Measurements from ENCODE around the gene SYNGR4. TPM values are rescaled to one million over a fixed set of nuclear protein-coding genes. Genes with fewer than 3 reads are reported as not detected.
"Not testable (repeated sequence)": the region's sequence is repeated elsewhere in the genome, so short reads cannot be mapped to it uniquely, and the experiment has no call there.

The SYNGR4 gene
- total RNA-seq, 2 experiments from 2014 or later = 0.30 TPM; not detected in 1

DNA sequence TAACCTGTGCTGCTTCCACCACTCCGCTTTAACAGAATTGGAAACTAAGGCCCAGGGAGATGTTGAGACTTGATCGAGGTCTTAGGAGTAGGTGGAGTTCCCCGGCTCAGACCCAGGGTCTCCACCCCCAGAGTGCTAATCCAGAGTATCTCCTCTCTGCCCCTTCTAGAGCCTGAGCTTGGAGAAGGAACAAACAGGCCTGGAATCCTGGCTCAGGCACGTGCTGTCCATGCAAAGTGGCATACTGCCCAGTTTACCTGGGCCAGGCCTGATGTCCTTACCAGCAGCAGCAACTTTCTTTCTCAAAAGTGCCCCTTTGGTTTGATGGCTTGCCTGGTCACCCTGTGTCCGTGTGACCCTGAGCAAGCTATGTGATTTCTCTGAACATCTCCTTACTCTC lies 3.7 kb downstream of the SYNGR4 start:
- Mint-ChIP-seq H3K4me3 (no peak overlapping the region), H3K27me3 (no peaks in the 10 kb centered on the region)
- POLR2A ChIA-PET = no interaction called here

DNA sequence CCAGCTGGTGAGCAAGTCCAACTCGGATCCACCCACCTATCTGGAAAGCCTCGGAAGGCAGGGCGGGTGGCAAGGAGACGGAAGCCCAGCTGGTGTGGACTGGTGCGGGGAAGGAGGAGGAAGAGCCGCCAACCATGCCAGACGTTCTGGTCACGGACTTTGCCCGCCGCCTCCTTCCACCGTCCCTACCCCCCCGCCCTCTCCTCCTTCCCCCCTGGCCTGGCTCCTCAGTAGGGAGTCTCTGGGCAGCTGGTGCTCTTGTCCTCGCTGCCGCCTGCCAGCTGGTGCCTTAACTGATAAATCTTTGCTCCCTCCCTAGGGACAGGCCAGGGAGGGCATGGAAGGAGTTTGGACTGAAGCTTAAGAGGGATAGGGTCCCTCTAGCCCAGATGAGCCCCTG lies 4.8 kb downstream of the SYNGR4 start:
- no peak overlapping the region for H3K4me3 Mint-ChIP-seq
- DNase-seq (no peak), ATAC-seq (ENCODE audit: low read depth) (no peak)
- no peak overlapping the region for H3K27ac Mint-ChIP-seq
- peaks cover 7% of the 10 kb centered on the region for H3K4me1 Mint-ChIP-seq
- H3K36me3 Mint-ChIP-seq = no peaks in the 10 kb centered on the region
- POLR2A ChIA-PET = no interaction called here
- no peaks in the 10 kb centered on the region for H3K27me3 Mint-ChIP-seq
- no peaks in the 10 kb centered on the region for H3K9me3 Mint-ChIP-seq

More for the DNA sequence above, 3.7 kb downstream of the SYNGR4 start:
- DNase-seq (no peak), ATAC-seq (ENCODE audit: low read depth) (no peak)
- Mint-ChIP-seq H3K9me3 (no peaks in the 10 kb centered on the region), H3K27ac (no peak overlapping the region), H3K4me1 (peaks cover 12% of the 10 kb centered on the region), H3K36me3 (no peaks in the 10 kb centered on the region)

DNA sequence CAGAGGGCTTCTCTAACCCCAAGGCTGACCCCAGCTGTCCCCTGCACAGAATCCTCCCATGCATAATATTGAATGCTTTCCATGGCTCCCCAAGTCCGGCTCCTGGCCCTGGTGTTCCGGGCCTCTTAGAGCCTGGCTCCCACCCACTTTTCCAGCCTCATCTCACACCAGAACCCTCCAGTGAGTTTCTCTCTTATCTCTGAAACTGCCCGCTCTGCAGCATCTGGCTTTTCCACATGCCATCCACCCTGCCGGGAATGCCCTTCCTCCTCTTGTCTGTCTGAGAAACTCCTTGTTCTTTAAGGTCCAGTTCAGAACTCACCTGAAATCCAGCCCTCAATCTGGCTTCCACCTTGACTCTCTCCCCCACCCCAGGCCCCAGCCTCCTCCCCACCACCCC lies 6.8 kb downstream of the SYNGR4 start:
- POLR2A ChIA-PET = no interaction called here
- Mint-ChIP-seq H3K27ac (no peak overlapping the region), H3K4me3 (no peak overlapping the region), H3K36me3 (no peaks in the 10 kb centered on the region), H3K4me1 (no peaks in the 10 kb centered on the region), H3K9me3 (no peaks in the 10 kb centered on the region), H3K27me3 (no peaks in the 10 kb centered on the region)
- ATAC-seq (ENCODE audit: low read depth) = no peak
- DNase-seq = no peak

DNA sequence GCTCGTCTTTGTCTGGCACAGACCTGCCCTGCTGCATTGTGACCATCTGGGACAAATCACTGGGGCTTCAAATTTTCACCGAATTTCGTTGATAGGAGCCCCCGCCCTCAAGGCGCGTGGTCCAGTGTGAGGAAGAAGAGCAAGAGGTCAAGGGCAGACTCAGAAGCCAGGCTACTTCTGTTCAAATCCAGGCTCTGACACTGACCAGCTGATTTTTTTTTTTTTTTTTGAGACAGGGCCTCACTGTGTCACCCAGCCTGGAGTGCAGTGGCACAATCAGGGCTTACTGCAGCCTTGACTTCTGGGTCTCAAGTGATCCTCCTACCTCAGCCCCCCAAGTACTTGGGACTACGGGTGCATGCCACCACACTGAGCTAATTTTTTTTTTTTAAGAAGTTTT lies 7.2 kb downstream of the SYNGR4 start:
- no peaks in the 10 kb centered on the region for H3K36me3 Mint-ChIP-seq
- no peaks in the 10 kb centered on the region for H3K9me3 Mint-ChIP-seq
- DNase-seq (no peak), ATAC-seq (ENCODE audit: low read depth) (no peak)
- H3K4me3 Mint-ChIP-seq = no peak overlapping the region
- no peaks in the 10 kb centered on the region for H3K27me3 Mint-ChIP-seq
- H3K27ac Mint-ChIP-seq = no peak overlapping the region
- POLR2A ChIA-PET = interaction anchor here (0.7 kb wide), 1 partner anchor 1266 kb away, joined by 5 read pairs; no protein-coding TSS in a partner anchor
- H3K4me1 Mint-ChIP-seq = no peaks in the 10 kb centered on the region

DNA sequence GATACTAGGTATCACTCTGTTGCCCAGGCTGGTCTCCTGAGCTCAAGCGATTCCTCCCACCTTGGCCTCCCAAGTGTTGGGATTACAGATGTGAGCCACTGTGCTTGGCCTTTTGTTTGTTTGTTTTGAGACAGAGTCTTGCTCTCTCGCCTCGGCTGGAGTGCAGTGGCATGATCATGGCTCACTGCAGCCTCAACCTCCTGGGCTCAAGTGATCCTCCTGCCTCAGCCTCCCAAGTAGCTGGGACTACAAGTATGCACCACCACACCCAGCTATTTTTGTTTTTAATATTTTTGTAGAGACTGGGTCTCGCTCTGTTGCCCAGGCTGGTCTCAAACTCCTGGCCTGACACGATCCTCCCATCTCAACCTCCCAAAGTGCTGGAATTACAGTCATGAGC lies 7.6 kb downstream of the SYNGR4 start:
- H3K27ac Mint-ChIP-seq; H3K36me3 Mint-ChIP-seq; H3K9me3 Mint-ChIP-seq; H3K4me1 Mint-ChIP-seq; ATAC-seq (ENCODE audit: low read depth); DNase-seq; H3K4me3 Mint-ChIP-seq; H3K27me3 Mint-ChIP-seq: not testable (repeated sequence)
- POLR2A ChIA-PET = interaction anchor here (0.7 kb wide), 1 partner anchor 1266 kb away, joined by 5 read pairs; no protein-coding TSS in a partner anchor

DNA sequence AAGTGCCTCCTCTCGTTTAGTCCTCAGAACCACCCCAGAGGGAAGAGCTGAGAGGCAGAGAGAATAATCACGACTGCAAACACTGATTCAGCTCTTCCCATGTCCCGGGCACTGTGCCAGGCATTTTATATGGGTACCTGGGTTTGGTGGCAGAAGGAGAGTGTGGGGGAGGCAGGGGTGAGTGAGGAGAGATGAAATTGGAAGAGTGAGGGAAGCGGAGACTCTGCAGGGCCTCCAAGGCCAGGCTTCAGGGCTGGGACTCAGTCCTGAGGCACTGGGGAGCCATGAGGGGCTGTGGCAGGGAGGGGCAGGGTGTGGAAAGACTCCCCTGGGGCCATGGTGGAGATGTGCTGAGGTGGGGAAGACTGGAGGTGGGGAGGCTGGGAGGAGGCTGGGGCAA lies 8.7 kb downstream of the SYNGR4 start:
- no peaks in the 10 kb centered on the region for H3K9me3 Mint-ChIP-seq
- H3K4me3 Mint-ChIP-seq = no peak overlapping the region
- POLR2A ChIA-PET = no interaction called here
- H3K36me3 Mint-ChIP-seq = no peaks in the 10 kb centered on the region
- no peak for ATAC-seq (ENCODE audit: low read depth)
- H3K27me3 Mint-ChIP-seq = no peaks in the 10 kb centered on the region
- no peak overlapping the region for H3K27ac Mint-ChIP-seq
- DNase-seq = no peak
- no peaks in the 10 kb centered on the region for H3K4me1 Mint-ChIP-seq

DNA sequence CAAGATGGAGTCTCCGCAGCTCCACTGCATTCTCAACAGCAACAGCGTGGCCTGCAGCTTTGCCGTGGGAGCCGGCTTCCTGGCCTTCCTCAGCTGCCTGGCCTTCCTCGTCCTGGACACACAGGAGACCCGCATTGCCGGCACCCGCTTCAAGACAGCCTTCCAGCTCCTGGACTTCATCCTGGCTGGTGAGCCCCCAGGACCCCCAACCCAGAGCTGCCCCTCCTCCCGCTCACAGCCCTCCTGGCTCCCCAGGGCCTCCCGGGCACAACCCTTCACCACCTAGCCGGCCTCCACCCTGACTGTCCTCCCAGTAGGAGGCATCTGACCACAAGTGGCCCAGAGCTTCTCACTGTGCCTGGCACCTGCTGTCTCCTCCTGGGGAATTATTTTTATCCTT lies 9.4 kb downstream of the SYNGR4 start:
- Mint-ChIP-seq H3K27ac (no peak overlapping the region), H3K4me3 (no peak overlapping the region), H3K27me3 (no peaks in the 10 kb centered on the region), H3K36me3 (no peaks in the 10 kb centered on the region), H3K9me3 (no peaks in the 10 kb centered on the region), H3K4me1 (no peaks in the 10 kb centered on the region)
- no peak for ATAC-seq (ENCODE audit: low read depth)
- POLR2A ChIA-PET = no interaction called here
- no peak for DNase-seq

DNA sequence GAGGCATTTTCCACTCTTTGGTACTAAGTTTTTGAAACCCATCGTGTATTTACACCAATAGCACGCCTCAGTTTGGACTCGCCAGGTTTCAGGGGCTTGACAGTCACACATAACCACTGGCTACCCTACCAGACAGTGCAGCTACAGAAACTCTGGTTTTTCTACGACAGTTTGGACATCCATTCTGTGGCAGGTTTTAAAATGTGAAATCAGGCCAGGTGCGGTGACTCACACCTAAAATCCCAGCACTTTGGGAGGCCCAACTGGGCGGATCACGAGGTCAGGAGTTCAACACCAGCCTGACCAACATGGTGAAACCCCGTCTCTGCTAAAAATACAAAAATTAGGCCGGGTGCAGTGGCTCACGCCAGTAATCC lies 14.0 kb downstream of the SYNGR4 start:
- peaks cover 6% of the 10 kb centered on the region for H3K4me1 Mint-ChIP-seq
- H3K27me3 Mint-ChIP-seq = no peaks in the 10 kb centered on the region
- H3K9me3 Mint-ChIP-seq = no peaks in the 10 kb centered on the region
- DNase-seq = no peak
- H3K27ac Mint-ChIP-seq = no peak overlapping the region
- H3K4me3 Mint-ChIP-seq = no peak overlapping the region
- no peak for ATAC-seq (ENCODE audit: low read depth)
- POLR2A ChIA-PET = interaction anchor here (0.7 kb wide), 1 partner anchor 40 kb away, joined by 5 read pairs; no protein-coding TSS in a partner anchor
- peaks cover 6% of the 10 kb centered on the region for H3K36me3 Mint-ChIP-seq

DNA sequence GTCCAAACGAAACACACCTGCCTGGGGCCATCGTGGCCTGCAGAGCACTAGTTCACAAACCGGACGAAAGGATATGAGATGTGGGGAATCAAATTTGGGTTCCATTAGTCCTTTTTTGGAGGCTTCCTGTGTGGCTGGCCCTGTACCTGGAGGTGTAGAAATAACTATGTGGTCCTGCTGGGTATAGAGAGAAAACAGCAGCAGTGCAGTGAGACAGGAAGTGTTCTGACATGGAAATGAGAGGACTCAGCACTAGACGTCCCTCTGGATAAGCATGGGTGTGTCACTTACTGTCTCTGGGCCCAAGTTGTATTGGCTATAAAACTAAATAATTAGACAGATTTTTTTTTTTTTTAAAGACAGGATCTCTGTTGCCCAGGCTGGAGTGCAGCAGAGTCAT lies 14.9 kb downstream of the SYNGR4 start:
- no peak overlapping the region for H3K4me3 Mint-ChIP-seq
- DNase-seq (no peak), ATAC-seq (ENCODE audit: low read depth) (peak; percentile 58)
- peaks cover 8% of the 10 kb centered on the region for H3K36me3 Mint-ChIP-seq
- no peak overlapping the region for H3K27ac Mint-ChIP-seq
- no peaks in the 10 kb centered on the region for H3K9me3 Mint-ChIP-seq
- H3K27me3 Mint-ChIP-seq = no peaks in the 10 kb centered on the region
- POLR2A ChIA-PET = no interaction called here
- H3K4me1 Mint-ChIP-seq = peaks cover 6% of the 10 kb centered on the region

DNA sequence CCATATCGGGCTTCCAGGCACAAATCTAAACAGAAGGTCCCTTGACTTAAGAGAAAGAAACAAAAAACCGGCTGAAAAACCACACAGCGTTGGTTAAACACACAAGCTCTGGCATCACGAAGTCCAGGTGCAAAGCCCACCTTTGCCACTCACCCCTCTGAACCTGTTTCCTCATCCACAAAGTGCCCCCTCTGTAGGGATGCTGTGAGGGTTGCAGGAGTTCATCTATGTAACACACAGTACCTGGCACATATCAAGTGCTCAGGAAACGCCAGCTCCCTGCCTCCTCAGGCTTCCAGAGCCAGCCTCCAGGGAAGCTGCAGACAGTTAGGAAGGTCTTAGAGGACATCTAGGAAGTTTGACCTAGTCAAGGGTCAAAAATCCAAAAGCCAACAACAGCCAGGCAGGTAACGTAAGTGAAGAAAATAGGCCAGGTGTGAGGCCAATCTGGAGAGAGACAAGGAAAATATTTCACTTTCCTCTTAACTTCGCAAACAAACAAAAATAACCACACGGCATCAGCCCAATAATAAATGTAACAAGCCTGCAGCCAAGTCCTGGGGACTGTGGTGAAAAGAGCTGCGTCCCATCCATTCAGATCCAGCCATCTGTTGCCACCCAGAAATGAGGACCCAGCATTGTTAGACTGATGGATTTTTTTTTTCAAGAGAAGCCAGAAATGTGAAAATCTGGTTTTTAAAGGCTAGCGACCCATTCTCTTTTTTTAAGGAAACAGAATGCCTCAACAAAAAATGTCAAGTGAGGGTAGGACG lies 17.2 kb downstream of the SYNGR4 start:
- ATAC-seq (ENCODE audit: low read depth) (no peak), DNase-seq (no peak)
- H3K27me3 Mint-ChIP-seq = no peaks in the 10 kb centered on the region
- no peak overlapping the region for H3K27ac Mint-ChIP-seq
- H3K4me1 Mint-ChIP-seq = peaks cover 6% of the 10 kb centered on the region
- no peak overlapping the region for H3K4me3 Mint-ChIP-seq
- H3K9me3 Mint-ChIP-seq = no peaks in the 10 kb centered on the region
- POLR2A ChIA-PET = interaction anchor here (0.7 to 0.8 kb wide), 2 partner anchors 14 to 19 kb away, joined by 3 read pairs; no protein-coding TSS in a partner anchor
- peaks cover 18% of the 10 kb centered on the region for H3K36me3 Mint-ChIP-seq

DNA sequence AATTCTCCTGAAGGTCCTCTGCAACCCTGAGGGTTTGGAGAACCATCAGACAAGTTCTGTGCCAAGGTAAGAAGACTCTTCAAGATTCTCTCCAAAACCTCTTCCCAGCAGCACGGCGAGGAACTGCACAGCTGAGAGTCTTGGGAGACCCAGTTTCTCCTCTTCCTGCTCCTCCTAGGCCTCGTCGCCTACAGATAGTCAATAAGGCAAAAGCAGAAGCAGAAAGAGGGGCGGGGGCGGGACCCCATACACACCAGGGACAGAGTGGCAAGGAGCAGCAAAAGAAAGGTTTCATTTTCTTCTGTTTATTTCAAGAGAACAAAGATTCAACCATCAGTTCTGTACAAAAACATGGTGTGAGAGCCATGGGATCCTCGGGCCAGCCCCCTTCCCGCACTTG lies 18.1 kb downstream of the SYNGR4 start:
- H3K4me1 Mint-ChIP-seq = peaks cover 6% of the 10 kb centered on the region
- H3K27me3 Mint-ChIP-seq = no peaks in the 10 kb centered on the region
- no peak for DNase-seq
- POLR2A ChIA-PET = no interaction called here
- H3K36me3 Mint-ChIP-seq = peaks cover 19% of the 10 kb centered on the region
- H3K27ac Mint-ChIP-seq = no peak overlapping the region
- ATAC-seq (ENCODE audit: low read depth) = no peak
- H3K4me3 Mint-ChIP-seq = no peak overlapping the region
- H3K9me3 Mint-ChIP-seq = no peaks in the 10 kb centered on the region

DNA sequence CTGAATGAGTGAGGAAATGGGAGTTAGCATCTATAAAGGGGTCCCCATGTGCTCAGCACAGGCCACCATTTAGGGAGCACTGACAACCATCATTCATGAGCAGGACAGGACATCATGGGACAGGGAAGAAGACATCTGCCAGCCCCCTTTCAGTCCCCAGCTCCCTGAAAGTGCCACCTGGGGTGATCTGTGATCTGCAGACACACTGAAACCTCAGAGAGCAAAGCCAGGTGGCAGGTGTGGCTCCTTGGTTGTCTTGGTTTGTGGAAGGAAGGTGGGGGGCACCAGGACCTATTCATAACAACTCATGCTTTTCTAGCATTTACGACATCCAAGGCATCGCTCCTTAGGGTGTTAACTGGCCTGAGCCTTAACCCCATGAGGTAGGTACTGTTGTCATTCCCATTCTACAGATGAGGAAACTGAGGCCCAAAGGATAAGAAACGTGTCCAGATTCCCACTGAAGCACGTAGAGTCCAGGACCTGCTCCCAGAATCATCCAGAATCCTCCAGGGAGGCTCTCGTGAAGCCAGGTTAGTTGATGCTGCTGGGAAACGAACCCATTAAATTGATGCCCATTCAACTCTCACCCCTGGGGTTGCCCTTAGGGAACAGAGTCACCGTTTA lies 21.4 kb downstream of the SYNGR4 start:
- Mint-ChIP-seq H3K4me3 (no peak overlapping the region), H3K27ac (no peak overlapping the region)

DNA sequence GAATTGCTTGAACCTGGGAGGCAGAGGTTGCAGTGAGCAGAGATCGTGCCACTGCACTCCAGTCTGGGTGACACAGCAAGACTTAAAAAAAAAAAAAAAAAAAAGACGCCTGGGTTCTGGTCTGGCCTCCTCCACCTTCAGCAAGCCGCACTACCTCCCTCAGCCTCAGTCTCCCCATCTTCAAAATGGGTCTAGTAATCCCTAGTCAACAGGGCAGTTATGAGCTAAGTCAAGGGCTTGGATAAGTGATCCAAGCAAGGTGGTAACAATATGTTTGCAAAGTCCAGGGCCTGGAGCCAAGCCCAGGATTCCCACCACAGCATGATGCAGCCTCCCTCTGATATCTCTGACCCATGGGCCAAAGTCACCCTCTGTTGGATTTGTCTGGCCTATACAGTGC lies 22.8 kb downstream of the SYNGR4 start:
- no peak overlapping the region for H3K27ac Mint-ChIP-seq
- no peak overlapping the region for H3K4me3 Mint-ChIP-seq
- H3K9me3 Mint-ChIP-seq = no peaks in the 10 kb centered on the region
- H3K27me3 Mint-ChIP-seq = no peaks in the 10 kb centered on the region
- DNase-seq (no peak), ATAC-seq (ENCODE audit: low read depth) (no peak)
- peaks cover 13% of the 10 kb centered on the region for H3K4me1 Mint-ChIP-seq
- peaks cover 27% of the 10 kb centered on the region for H3K36me3 Mint-ChIP-seq
- POLR2A ChIA-PET = interaction anchor here (0.7 kb wide), 1 partner anchor 106 kb away, joined by 3 read pairs; no protein-coding TSS in a partner anchor

More for the DNA sequence above, 21.4 kb downstream of the SYNGR4 start:
- H3K4me1 Mint-ChIP-seq = peaks cover 9% of the 10 kb centered on the region
- ATAC-seq (ENCODE audit: low read depth) = no peak
- H3K36me3 Mint-ChIP-seq = peaks cover 32% of the 10 kb centered on the region
- no peaks in the 10 kb centered on the region for H3K27me3 Mint-ChIP-seq
- POLR2A ChIA-PET = interaction anchor here (0.7 kb wide), 1 partner anchor 223 kb away, joined by 4 read pairs; no protein-coding TSS in a partner anchor
- no peaks in the 10 kb centered on the region for H3K9me3 Mint-ChIP-seq
- no peak for DNase-seq
